Ishikawa (cell line): ENCODE measurements around the gene CRACR2B.

Experiments used
- CEBPB ChIP-seq: IDR thresholded peaks from 2 replicates; pipeline ENCODE4 v1.6.1; 2012
- CREB1 ChIP-seq: IDR thresholded peaks from 2 replicates; pipeline ENCODE4 v1.6.1; 2012; ENCODE audit warnings: low read depth
- EGR1 ChIP-seq: IDR thresholded peaks from 2 replicates; pipeline ENCODE4 v1.6.1; 2012
- EP300 ChIP-seq: IDR thresholded peaks from 2 replicates; pipeline ENCODE4 v1.6.1; 2012; ENCODE audit warnings: borderline replicate concordance
- FOXM1 ChIP-seq: IDR thresholded peaks from 2 replicates; pipeline ENCODE4 v1.6.1; 2012; ENCODE audit warnings: low read depth, borderline replicate concordance
- NFIC ChIP-seq: IDR thresholded peaks from 2 replicates; pipeline ENCODE4 v1.6.1; 2012
- RAD21 ChIP-seq: IDR thresholded peaks from 2 replicates; pipeline ENCODE4 v1.6.1; 2012; ENCODE audit warnings: low read depth
- TAF1 ChIP-seq: IDR thresholded peaks from 2 replicates; pipeline ENCODE4 v1.6.1; 2012; ENCODE audit warnings: low read depth, mild to moderate bottlenecking
- TCF12 ChIP-seq: IDR thresholded peaks from 2 replicates; pipeline ENCODE4 v1.6.1; 2012; ENCODE audit warnings: low read depth
- TEAD4 ChIP-seq: IDR thresholded peaks from 2 replicates; pipeline ENCODE4 v1.6.1; 2012
- USF1 ChIP-seq: IDR thresholded peaks from 2 replicates; pipeline ENCODE4 v1.6.1; 2012
- YY1 ChIP-seq: IDR thresholded peaks from 2 replicates; pipeline ENCODE4 v1.6.1; 2012; ENCODE audit warnings: low read depth
- ZBTB7A ChIP-seq: IDR thresholded peaks from 2 replicates; pipeline ENCODE4 v1.6.1; 2012; ENCODE audit warnings: low read depth
- TF ChIP-seq, protein P1 (sequence below): IDR thresholded peaks from 2 replicates; pipeline ENCODE4 v1.6.1; 2012; ENCODE audit warnings: low read depth, mild to moderate bottlenecking
- TF ChIP-seq, protein P2 (sequence below): IDR thresholded peaks from 2 replicates; pipeline ENCODE4 v1.6.1; 2012

Gene CRACR2B

DNA sequence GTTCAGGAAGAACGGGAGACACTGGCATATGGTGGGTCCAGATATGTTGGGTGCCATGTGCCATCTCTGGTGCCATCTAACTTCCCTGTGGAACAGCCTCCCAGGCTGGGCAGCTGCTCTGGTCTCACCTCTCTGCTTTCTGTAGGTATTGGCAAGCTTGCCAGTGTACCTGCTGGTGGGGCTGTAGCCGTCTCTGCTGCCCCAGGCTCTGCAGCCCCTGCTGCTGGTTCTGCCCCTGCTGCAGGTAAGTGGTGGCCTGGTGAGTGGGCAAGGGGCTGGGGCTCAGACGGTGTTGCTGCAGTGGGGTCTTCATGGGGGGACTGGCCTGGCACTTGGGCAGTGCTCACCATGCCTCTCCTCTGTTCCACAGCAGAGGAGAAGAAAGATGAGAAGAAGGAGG, 15.3 kb upstream of the CRACR2B start:
- no peak for TF ChIP-seq CREB1
- TF ChIP-seq TCF12, result no peak
- no peak for TF ChIP-seq USF1
- no peak for TF ChIP-seq CEBPB
- TF ChIP-seq EGR1, result no peak
- TF ChIP-seq, protein P1, sequence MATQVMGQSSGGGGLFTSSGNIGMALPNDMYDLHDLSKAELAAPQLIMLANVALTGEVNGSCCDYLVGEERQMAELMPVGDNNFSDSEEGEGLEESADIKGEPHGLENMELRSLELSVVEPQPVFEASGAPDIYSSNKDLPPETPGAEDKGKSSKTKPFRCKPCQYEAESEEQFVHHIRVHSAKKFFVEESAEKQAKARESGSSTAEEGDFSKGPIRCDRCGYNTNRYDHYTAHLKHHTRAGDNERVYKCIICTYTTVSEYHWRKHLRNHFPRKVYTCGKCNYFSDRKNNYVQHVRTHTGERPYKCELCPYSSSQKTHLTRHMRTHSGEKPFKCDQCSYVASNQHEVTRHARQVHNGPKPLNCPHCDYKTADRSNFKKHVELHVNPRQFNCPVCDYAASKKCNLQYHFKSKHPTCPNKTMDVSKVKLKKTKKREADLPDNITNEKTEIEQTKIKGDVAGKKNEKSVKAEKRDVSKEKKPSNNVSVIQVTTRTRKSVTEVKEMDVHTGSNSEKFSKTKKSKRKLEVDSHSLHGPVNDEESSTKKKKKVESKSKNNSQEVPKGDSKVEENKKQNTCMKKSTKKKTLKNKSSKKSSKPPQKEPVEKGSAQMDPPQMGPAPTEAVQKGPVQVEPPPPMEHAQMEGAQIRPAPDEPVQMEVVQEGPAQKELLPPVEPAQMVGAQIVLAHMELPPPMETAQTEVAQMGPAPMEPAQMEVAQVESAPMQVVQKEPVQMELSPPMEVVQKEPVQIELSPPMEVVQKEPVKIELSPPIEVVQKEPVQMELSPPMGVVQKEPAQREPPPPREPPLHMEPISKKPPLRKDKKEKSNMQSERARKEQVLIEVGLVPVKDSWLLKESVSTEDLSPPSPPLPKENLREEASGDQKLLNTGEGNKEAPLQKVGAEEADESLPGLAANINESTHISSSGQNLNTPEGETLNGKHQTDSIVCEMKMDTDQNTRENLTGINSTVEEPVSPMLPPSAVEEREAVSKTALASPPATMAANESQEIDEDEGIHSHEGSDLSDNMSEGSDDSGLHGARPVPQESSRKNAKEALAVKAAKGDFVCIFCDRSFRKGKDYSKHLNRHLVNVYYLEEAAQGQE, result no peak
- TF ChIP-seq RAD21, result no peak
- TF ChIP-seq TAF1, result no peak
- TF ChIP-seq ZBTB7A, result no peak
- no peak for TF ChIP-seq EP300
- TF ChIP-seq NFIC, result no peak
- TF ChIP-seq YY1, result no peak
- no peak for TF ChIP-seq FOXM1
- TF ChIP-seq, protein P2, sequence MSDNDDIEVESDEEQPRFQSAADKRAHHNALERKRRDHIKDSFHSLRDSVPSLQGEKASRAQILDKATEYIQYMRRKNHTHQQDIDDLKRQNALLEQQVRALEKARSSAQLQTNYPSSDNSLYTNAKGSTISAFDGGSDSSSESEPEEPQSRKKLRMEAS, result no peak

- TF ChIP-seq TEAD4, result no peak
- TF ChIP-seq USF1, result no peak
- TF ChIP-seq, protein P1, result no peak
- TF ChIP-seq FOXM1, result no peak
- no peak for TF ChIP-seq CEBPB
- TF ChIP-seq, protein P2, result no peak
Measured at GRCh38 chr11:813072-813455, 14.7 kb upstream of the CRACR2B start.

DNA sequence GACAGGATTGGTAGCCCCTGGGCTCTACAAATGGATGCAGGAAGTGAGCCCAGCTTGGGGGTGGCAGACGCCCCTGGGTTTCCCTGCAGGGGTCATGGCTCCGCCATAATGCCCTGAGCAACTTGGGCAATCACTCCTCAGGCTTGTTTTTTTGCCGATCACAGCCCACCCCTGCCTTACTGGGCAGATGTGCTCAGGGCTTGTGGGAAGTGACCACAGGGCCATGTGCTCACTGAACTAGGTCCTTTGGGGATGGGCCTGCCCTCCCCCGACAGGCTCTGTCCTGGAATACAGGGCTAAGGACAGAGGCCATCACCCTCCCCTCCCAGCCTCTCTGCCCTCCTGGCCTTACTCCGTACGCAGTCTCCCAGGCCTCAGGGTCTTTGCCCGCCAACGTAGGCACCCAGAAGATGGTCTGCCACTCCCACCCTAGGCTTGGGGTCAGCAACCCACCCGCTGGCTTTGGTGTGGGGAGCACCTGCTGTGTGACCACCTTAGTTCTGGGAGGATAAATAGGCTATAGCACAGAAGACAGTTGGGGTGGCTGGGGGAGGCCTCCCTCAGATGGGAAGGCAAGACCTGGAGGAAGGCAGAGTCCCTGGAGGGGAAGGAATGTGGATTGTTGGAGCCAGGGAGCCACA, 14.1 kb upstream of the CRACR2B start:
- TF ChIP-seq YY1, result no peak
- no peak for TF ChIP-seq NFIC
- TF ChIP-seq TEAD4, result no peak
- no peak for TF ChIP-seq EGR1
- TF ChIP-seq TCF12, result no peak
- TF ChIP-seq CREB1, result no peak
- no peak for TF ChIP-seq ZBTB7A
- TF ChIP-seq RAD21, result no peak

GRCh38 chr11:815675-816432, 11.9 kb upstream of the CRACR2B start:
- TF ChIP-seq RAD21, result no peak

DNA sequence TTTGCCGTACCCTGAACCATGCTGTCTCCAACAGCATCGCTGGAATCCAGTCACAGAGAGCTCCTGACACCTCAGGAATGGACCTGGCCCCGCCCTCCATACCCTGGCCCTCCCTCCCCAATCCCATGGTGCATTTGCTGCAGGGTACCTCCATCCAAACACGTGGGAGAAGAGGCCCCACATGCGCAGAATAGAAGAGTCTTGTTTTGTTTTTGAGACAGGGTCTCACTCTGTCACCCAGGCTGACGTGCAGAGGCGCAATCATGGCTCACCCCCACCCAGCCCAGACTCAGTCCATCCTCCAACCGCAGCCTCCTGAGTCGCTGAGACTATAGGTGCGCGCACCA, 11.3 kb upstream of the CRACR2B start:
- TF ChIP-seq TCF12, result no peak
- TF ChIP-seq, protein P2, result peak; percentile 65; the same call in 1 of the 2 replicates

- TF ChIP-seq RAD21, result no peak
- 0 out of 2 replicates have a peak, but pooled peaks have one; percentile 26 for TF ChIP-seq EP300
- no peak; the same call in 1 of the 2 replicates for TF ChIP-seq CREB1
- TF ChIP-seq NFIC, result peak; percentile 85
- TF ChIP-seq TCF12, result peak; percentile 48
- TF ChIP-seq, protein P2, result no peak
- peak; percentile 92 for TF ChIP-seq CEBPB
- peak; percentile 59; the same call in 1 of the 2 replicates for TF ChIP-seq TEAD4
- TF ChIP-seq EGR1, result no peak
Measured at GRCh38 chr11:818396-819128, 9.2 kb upstream of the CRACR2B start, which contains the start of gene PNPLA2. PNPLA2 (plus strand) TSS chr11:818914; CDS start chr11:819719, 805 bp downstream.
